ENCODE data around the gene FEZ2.

FEZ2 gene

DNA sequence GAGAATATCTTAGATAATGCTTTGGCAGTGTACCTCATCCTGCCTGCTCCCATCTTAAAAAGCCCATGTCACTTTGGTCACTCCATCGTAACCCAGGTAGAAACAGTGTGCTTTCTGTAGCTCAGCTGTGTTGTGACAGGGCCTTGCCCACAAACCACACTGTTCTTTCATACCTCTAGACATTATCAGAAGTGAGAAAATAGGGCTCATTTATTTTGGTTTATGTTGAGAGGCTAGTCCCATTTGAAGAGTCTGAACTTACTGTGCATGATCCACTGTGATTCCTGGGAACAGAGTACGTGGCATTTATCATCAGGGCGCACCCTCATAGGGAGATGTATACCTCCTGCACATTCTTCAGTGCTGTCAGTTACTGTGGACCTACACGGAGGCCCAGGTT is 69.7 kb downstream of the FEZ2 start:
- DNase-seq: no peak

DNA sequence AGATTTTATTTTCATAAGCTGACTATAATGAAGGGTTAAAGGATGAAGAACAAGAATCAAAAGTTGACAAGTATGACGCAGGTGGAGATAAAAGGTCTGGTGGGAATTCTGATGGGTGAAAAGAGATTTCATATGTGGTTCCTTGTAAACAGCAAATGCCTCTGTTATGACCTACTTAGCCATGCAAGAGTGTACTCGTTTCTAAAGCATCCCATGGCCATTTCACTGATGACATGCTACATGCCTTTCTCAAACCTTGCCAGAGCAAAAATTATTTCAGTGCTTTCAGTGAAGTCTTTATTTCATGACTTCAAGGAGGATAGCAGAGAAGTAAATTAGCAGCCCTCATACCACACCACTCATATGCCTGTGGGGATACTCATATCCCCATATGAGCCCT is 71.7 kb downstream of the FEZ2 start:
- peak; percentile 56 for DNase-seq

DNA sequence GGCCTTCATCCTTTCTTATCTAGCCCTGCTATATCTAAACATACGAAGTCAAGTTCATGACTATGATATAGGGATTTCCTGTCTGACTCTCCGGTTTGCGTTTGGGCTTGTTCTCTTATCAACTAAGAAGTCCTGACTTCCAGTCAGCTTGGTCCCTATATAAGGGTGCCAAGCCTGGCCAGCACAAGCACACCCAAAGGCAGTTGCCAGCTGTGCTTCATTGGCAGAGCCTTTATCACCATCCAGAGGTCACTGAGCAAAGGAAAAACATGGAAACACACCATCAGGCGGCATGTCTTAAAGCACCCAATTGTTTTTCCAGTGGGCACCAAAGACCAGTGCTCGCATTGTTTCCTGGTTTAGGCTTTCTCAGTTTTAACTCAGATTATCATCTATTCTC is 72.7 kb downstream of the FEZ2 start:
- no peak for DNase-seq

- DNase-seq: no peak
Observed at GRCh38 chr2:36523153-36523552, 74.8 kb downstream of the FEZ2 start.

DNA sequence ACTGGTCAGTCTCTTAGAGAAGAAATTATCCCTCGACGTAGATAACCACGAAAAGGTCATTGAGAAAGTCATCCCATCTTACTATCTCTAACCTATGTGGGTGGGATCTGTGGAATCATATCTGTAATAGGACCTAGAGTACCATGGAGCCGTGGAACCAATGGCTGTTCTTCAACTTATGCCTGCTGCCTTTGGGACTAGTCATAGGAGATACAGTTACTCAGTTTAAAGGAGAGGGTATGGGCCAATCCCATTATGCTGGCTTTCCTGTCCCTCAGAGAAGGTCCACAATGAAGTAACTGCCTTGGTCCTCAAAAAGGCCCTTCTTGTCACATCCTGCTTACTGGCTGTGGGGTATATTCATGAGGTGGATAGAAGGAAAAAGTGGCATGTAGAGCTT is 77.5 kb downstream of the FEZ2 start:
- DNase-seq: no peak

DNA sequence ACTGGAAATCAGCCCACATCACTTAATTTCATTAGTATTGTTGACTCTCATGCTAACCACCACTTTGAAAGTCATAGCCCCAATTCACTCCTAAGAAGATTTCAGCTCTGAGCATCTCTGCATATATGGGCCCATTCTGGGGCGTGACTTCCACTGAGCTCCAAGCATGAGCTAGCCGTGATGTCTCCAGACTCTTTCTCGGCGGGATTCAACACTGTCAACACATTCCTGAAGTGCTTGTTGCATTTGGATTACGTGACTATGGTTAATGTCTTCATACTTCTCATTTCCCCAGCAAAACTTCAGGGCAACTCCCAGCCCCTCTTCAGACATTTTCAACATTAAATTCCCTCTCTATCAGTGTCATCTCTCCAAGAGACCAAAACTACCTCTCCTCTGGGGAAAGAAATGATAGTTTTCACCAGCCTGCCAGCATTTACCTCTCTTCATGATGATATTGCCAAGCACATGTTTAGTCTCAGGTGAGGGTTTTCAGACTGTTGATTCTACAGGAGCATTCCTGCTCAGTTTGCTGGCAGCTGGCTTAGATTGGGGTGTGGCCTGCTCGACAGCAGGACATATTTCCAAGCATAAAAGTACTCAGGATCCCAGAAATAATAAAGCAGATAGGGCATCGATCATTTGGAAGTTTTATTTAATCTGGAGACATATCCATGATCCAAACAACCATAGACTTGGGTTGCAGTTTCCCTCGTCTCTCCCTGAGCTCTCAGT is 81.7 kb downstream of the FEZ2 start:
- peak; percentile 96 for DNase-seq

GRCh38 chr2:36515538-36515937 is 82.4 kb downstream of the FEZ2 start:
- no peak for DNase-seq

DNA sequence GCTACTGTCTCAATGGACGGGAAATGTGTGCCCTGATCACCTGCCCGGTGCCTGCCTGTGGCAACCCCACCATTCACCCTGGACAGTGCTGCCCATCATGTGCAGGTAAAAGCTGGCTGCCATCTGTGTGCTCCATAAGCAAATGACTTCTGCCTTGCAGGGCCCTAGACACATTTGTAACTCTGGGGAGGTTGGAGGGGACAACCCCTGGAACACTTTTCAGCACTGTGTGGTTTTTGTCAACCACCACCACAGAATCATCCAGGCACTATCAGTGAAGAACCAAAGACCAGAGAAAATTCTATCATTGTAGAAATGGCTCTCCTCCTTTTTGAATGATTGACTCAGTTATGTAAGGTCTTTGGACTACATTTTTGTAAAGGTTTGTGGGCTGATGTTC is 84.3 kb downstream of the FEZ2 start:
- DNase-seq: no peak

GRCh38 chr2:36512705-36513104 is 85.3 kb downstream of the FEZ2 start:
- no peak for DNase-seq

DNA sequence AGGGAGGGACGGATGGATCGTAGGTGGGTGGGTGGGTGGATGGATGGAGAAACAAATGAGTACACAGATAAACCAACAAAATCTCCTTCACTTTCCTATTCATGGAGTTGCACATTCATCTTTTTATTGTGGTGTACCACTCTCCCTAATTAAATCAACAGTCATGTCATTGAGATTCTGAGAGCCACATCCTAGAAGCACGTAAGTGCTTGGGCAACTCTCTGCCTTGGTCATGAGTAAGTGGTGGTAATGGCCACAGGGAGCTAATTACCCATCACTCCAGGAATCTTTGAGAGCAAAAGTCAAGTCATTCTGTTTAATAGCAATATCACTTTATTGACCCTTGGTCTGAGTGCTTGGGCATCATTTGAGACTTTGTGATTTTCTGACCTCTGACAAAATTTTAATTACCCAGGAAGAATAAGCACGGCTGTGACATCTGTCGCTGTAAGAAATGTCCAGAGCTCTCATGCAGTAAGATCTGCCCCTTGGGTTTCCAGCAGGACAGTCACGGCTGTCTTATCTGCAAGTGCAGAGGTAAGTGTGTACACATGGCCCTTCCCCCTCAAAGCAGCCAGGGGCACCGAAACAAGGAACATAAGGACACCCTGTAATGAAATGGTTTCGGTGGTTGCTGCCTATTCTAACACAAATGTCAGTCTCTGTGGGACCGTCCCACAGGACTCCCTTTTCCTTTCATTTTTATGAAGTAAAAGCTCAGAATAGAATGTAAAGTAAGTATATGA is 85.9 kb downstream of the FEZ2 start:
- peak; percentile 30 for DNase-seq

DNA sequence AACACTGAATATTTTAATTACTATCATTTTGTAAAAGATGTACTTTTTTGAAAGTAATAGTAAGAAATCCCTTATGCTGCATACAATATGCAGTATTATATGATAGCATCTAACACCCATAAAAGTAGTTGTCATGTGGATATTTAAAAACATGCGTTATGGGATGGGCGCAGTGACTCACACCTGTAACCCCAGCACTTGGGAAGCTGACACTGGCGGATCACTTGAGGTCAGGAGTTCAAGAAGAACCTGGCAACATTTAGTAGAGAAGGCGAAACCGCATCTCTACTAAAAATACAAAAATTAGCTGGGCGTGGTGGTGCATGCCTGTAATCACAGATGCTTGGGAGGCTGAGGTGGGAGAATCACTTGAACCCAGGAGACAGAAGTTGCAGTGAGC is 88.9 kb downstream of the FEZ2 start:
- DNase-seq: no peak

DNA sequence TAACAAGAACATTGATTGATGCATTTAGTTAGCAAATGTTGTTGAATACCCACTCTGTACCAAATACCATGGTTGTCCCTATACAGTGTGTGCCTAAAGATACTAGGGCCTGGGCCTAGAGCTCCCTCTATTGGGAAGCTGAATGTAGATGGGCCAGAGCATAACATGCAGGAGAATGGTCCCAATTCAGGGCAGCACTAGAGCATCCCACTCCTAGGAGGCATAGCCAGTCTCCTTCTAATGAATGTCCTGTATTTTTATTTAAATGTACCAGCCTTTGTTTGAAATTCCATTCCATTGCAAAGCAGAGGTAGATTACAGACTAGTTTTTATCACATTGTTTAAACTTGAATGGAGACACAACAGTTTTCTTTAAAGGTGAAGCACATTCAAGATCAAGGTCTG is 90.6 kb downstream of the FEZ2 start:
- DNase-seq: peak; percentile 74

Measured in fibroblast of skin of back (primary cell).